MM.1S (cell line): ENCODE measurements around the gene GPD1.

Experiments used
- CTCF ChIP-seq: fragments of 300-600 bp; sonication (generic); IDR thresholded peaks from 2 replicates; pipeline ENCODE4 v1.5.1; 2016; ENCODE audit warnings: antibody characterized with exemption, low read length, mixed read lengths
- EZH2 ChIP-seq: fragments of 300-600 bp; sonication (generic); optimal IDR thresholded peaks from 2 replicates; pipeline ENCODE3; 2017; ENCODE audit warnings: low read depth, mild to moderate bottlenecking, antibody characterized with exemption, low read length, mixed read lengths

DNA sequence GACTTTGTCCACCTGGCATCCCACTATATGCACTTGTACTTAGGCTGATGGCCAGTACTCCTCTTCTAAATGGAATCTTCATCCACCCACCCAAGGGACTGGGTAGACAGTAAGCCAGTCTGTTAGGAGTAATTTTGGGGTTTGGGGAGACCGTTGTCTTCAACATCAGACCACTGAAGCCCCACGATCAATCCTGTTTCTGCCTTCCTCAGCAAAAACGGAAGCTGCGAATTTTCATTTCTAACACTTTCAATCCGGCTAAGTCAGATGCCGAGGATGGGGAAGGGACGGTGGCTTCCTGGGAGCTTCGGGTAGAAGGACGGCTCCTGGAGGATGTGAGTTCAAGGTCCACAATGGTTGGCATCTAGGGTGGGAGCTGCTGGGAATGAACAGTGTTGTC, 16.7 kb upstream of the GPD1 start:
- TF ChIP-seq CTCF (no peak), EZH2 (no peak)
